HepG2 (cell line): ENCODE measurements around the gene THSD8. TPM values are rescaled to one million over a fixed set of nuclear protein-coding genes. Genes with fewer than 3 reads are reported as not detected.

ENCODE experiments used
- AGO2 ChIP-seq: fragments of 200-400 bp; formaldehyde crosslinking; optimal IDR thresholded peaks from 2 replicates; pipeline ENCODE3; 2017; ENCODE audit warnings: mild to moderate bottlenecking, low read depth, low read length, moderate library complexity
- BATF2 ChIP-seq: sonication (generic); formaldehyde crosslinking; IDR thresholded peaks from 2 replicates; pipeline ENCODE4 v1.8.0; 2022; ENCODE audit warnings: mild to moderate bottlenecking, missing genetic modification reagents, moderate library complexity
- CEBPG ChIP-seq: IDR thresholded peaks from 2 replicates; pipeline ENCODE4 v1.6.1; 2016
- EHMT2 ChIP-seq: fragments of 200-600 bp; sonication (generic); IDR thresholded peaks from 2 replicates; pipeline ENCODE4 v1.7.0; 2017; ENCODE audit warnings: antibody characterized with exemption, low read depth, low read length, borderline replicate concordance
- ELF1 ChIP-seq: sonication (generic); formaldehyde crosslinking; IDR thresholded peaks from 2 replicates; pipeline ENCODE4 v1.4.0; 2020; ENCODE audit warnings: missing genetic modification reagents
- HNF1B ChIP-seq: sonication (generic); formaldehyde crosslinking; IDR thresholded peaks from 2 replicates; pipeline ENCODE4 v1.5.1; 2020; ENCODE audit warnings: mild to moderate bottlenecking, moderate library complexity, missing genetic modification reagents
- JUNB ChIP-seq: sonication (generic); formaldehyde crosslinking; IDR thresholded peaks from 2 replicates; pipeline ENCODE4 v1.8.0; 2022; ENCODE audit warnings: missing genetic modification reagents, mild to moderate bottlenecking, borderline replicate concordance
- KAT8 ChIP-seq: IDR thresholded peaks from 2 replicates; pipeline ENCODE4 v1.6.1; 2016; ENCODE audit warnings: missing genetic modification reagents, missing compliant biosample characterization
- KMT2B ChIP-seq: IDR thresholded peaks from 2 replicates; pipeline ENCODE4 v1.6.1; 2016; ENCODE audit warnings: missing genetic modification reagents, missing compliant biosample characterization
- NFYC ChIP-seq: IDR thresholded peaks from 2 replicates; pipeline ENCODE4 v1.6.1; 2016; ENCODE audit warnings: missing genetic modification reagents, missing compliant biosample characterization
- NR0B2 ChIP-seq: sonication (generic); formaldehyde crosslinking; IDR thresholded peaks from 2 replicates; pipeline ENCODE4 v1.4.0; 2020; ENCODE audit warnings: mild to moderate bottlenecking, missing genetic modification reagents
- PAX8 ChIP-seq: sonication (generic); formaldehyde crosslinking; IDR thresholded peaks from 2 replicates; pipeline ENCODE4 v1.8.0; 2022; ENCODE audit warnings: mild to moderate bottlenecking, missing genetic modification reagents, borderline replicate concordance
- PRDM4 ChIP-seq: sonication (generic); formaldehyde crosslinking; IDR thresholded peaks from 2 replicates; pipeline ENCODE4 v1.9.0; 2021; ENCODE audit warnings: missing genetic modification reagents, borderline replicate concordance
- SNAI1 ChIP-seq: sonication (generic); formaldehyde crosslinking; IDR thresholded peaks from 2 replicates; pipeline ENCODE4 v1.5.0; 2020; ENCODE audit warnings: mild to moderate bottlenecking, missing genetic modification reagents, borderline replicate concordance
- ZBTB38 ChIP-seq: sonication (generic); formaldehyde crosslinking; IDR thresholded peaks from 2 replicates; pipeline ENCODE4 v1.5.1; 2020; ENCODE audit warnings: mild to moderate bottlenecking, missing genetic modification reagents
- ZBTB42 ChIP-seq: sonication (generic); formaldehyde crosslinking; IDR thresholded peaks from 2 replicates; pipeline ENCODE4 v1.5.0; 2020; ENCODE audit warnings: mild to moderate bottlenecking, missing genetic modification reagents
- ZFAT ChIP-seq: sonication (generic); formaldehyde crosslinking; conservative IDR thresholded peaks from 2 replicates; pipeline ENCODE4 v1.8.1; 2023; ENCODE audit warnings: missing genetic modification reagents, inconsistent platforms
- ZKSCAN5 ChIP-seq: sonication (generic); formaldehyde crosslinking; IDR thresholded peaks from 2 replicates; pipeline ENCODE4 v1.5.1; 2020; ENCODE audit warnings: mild to moderate bottlenecking, missing genetic modification reagents
- ZNF143 ChIP-seq: sonication (generic); formaldehyde crosslinking; IDR thresholded peaks from 2 replicates; pipeline ENCODE4 v1.4.0; 2020; ENCODE audit warnings: missing genetic modification reagents
- ZNF496 ChIP-seq: sonication (generic); formaldehyde crosslinking; IDR thresholded peaks from 2 replicates; pipeline ENCODE4 v1.8.1; 2023; ENCODE audit warnings: mild to moderate bottlenecking, moderate library complexity, missing genetic modification reagents; ENCODE audit not compliant: insufficient replicate concordance
- ZNF513 ChIP-seq: sonication (generic); formaldehyde crosslinking; conservative IDR thresholded peaks from 2 replicates; pipeline ENCODE4 v1.5.0; 2020; ENCODE audit warnings: missing genetic modification reagents
- ZNF788 ChIP-seq: sonication (generic); formaldehyde crosslinking; IDR thresholded peaks from 2 replicates; pipeline ENCODE4 v1.5.0; 2020; ENCODE audit warnings: mild to moderate bottlenecking, missing genetic modification reagents, borderline replicate concordance
- ZNF841 ChIP-seq: sonication (generic); formaldehyde crosslinking; IDR thresholded peaks from 2 replicates; pipeline ENCODE4 v1.8.1; 2023; ENCODE audit warnings: missing genetic modification reagents, borderline replicate concordance
- polyA plus RNA-seq, 8 experiments: library from polyadenylated mRNA; depleted of rRNA in 3 of 8; stranded (reverse) in 7 of 8; unstranded in 1 of 8; fragments of >200 nt; fragmentation: Illumina TruSeq in 4 of 8; extraction: Trizol in 4 of 8; gene quantifications; 2 replicates each; pipeline versions ENCODE4 v1.2.1 to v1.2.3, GENCODE V29; 2011 to 2016; ENCODE audit warnings: low read depth in 4 of 8, missing spikeins in 1 of 8, mixed read lengths in 1 of 8; ENCODE audit not compliant: insufficient read depth in 1 of 8
- total RNA-seq, 5 experiments: library from RNA; depleted of rRNA; stranded (reverse); fragments of >200 nt; fragmentation: Illumina TruSeq; extraction: Trizol; gene quantifications; 2 replicates each; pipeline ENCODE4 v1.2.3, GENCODE V29; 2016; ENCODE audit warnings: low read depth in 1 of 5

THSD8 gene
- total and polyA plus RNA-seq, 2 of the 13 experiments (the other 11 are each of a cell fraction or from before 2014, with no cell fraction given) = 4.8 to 14.9 TPM

- no peak for TF ChIP-seq ZNF143 (CRISPR knock-in tag)
- TF ChIP-seq PRDM4 (CRISPR knock-in tag) = no peak
- peak; percentile 68 for TF ChIP-seq ZBTB38 (CRISPR knock-in tag)
- no peak for TF ChIP-seq NFYC (CRISPR knock-in tag)
- no peak for TF ChIP-seq EHMT2
- no peak for TF ChIP-seq ZNF513
- TF ChIP-seq ELF1 (CRISPR knock-in tag) = no peak
- TF ChIP-seq NR0B2 (CRISPR knock-in tag) = no peak
- no peak for TF ChIP-seq BATF2 (CRISPR knock-in tag)
- TF ChIP-seq ZBTB42 (CRISPR knock-in tag) = no peak
- TF ChIP-seq SNAI1 (CRISPR knock-in tag) = no peak
- TF ChIP-seq JUNB = no peak
- TF ChIP-seq AGO2 = no peak
- TF ChIP-seq ZNF496 = no peak
- peak; percentile 52 for TF ChIP-seq CEBPG (CRISPR knock-in tag)
- no peak for TF ChIP-seq ZNF841
- no peak for TF ChIP-seq PAX8 (CRISPR knock-in tag)
- TF ChIP-seq KAT8 = 0 out of 2 replicates have a peak, but pooled peaks have one; percentile 45
- no peak for TF ChIP-seq HNF1B (CRISPR knock-in tag)
- TF ChIP-seq KMT2B (CRISPR knock-in tag) = no peak
- no peak for TF ChIP-seq ZKSCAN5 (CRISPR knock-in tag)
- peak; percentile 59 for TF ChIP-seq ZNF788 (CRISPR knock-in tag)
- no peak for TF ChIP-seq ZFAT (CRISPR knock-in tag)
Observed at GRCh38 chr19:12796146-12797071, 5.5 kb upstream of the THSD8 start (continued).
